Endodermal cell (in vitro differentiated cells): Measurements from ENCODE around the gene ASZ1. TPM values are rescaled to one million over a fixed set of nuclear protein-coding genes. Genes with fewer than 3 reads are reported as not detected.

Experiments
- DNase-seq: peaks from one replicate; pipeline ENCODE4 v3.0.0-alpha.2; 2017
- H3K27ac ChIP-seq: 2 replicates; pipeline ENCODE4 v1.5.1; 2013; ENCODE audit warnings: mild to moderate bottlenecking, low read depth, low read length, moderate library complexity
- H3K27me3 ChIP-seq: 2 replicates; pipeline ENCODE4 v1.6.1; 2013; ENCODE audit warnings: mild to moderate bottlenecking, low read length, moderate library complexity; ENCODE audit not compliant: insufficient read depth, control insufficient read depth, poor library complexity, severe bottlenecking
- H3K36me3 ChIP-seq: 2 replicates; pipeline ENCODE4 v1.7.0; 2013; ENCODE audit warnings: mild to moderate bottlenecking, low read length, moderate library complexity; ENCODE audit not compliant: control insufficient read depth, insufficient read depth
- H3K4me1 ChIP-seq: one replicate; pipeline ENCODE4 v1.7.0; 2013; ENCODE audit warnings: low read length; ENCODE audit not compliant: control insufficient read depth, insufficient read depth
- H3K4me3 ChIP-seq: 2 replicates; pipeline ENCODE4 v1.5.1; 2013; ENCODE audit warnings: mild to moderate bottlenecking, low read length, moderate library complexity
- H3K9ac ChIP-seq: 2 replicates; pipeline ENCODE4 v1.6.1; 2013; ENCODE audit warnings: mild to moderate bottlenecking, low read length, moderate library complexity; ENCODE audit not compliant: poor library complexity, severe bottlenecking; ENCODE audit errors: extremely low read depth
- H3K9me3 ChIP-seq: 2 replicates; pipeline ENCODE4 v1.6.1; 2013; ENCODE audit warnings: mild to moderate bottlenecking, low read length, moderate library complexity; ENCODE audit not compliant: control insufficient read depth
- H3K27ac Mint-ChIP-seq: 2 replicates; pipeline ENCODE4 v1.8.0; 2020; ENCODE audit warnings: mixed read lengths
- H3K27me3 Mint-ChIP-seq: 2 replicates; pipeline ENCODE4 v1.8.0; 2021; ENCODE audit warnings: mild to moderate bottlenecking, mixed read lengths; ENCODE audit not compliant: insufficient read depth
- H3K36me3 Mint-ChIP-seq: 2 replicates; pipeline ENCODE4 v1.8.0; 2020; ENCODE audit warnings: low read depth, mixed read lengths
- H3K4me1 Mint-ChIP-seq: 2 replicates; pipeline ENCODE4 v1.8.0; 2020; ENCODE audit warnings: mixed read lengths
- H3K4me3 Mint-ChIP-seq: 2 replicates; pipeline ENCODE4 v1.8.0; 2020; ENCODE audit warnings: mild to moderate bottlenecking, moderate library complexity, mixed read lengths
- H3K9me3 Mint-ChIP-seq: 2 replicates; pipeline ENCODE4 v1.8.0; 2020; ENCODE audit warnings: mild to moderate bottlenecking, mixed read lengths
- CTCF ChIP-seq: fragments of 200-600 bp; sonication (generic); conservative IDR thresholded peaks from 2 replicates; pipeline ENCODE4 v1.5.0; 2021; ENCODE audit warnings: antibody characterized with exemption, mild to moderate bottlenecking
- WGBS, 2 experiments: methylation state at CpG; one replicate each; pipeline versions ENCODE4 v1.1.5 to v1.1.7; 2013; ENCODE audit warnings: missing lambda C conversion rate in 2 of 2, mixed read lengths in 1 of 2; ENCODE audit not compliant: insufficient coverage in 1 of 2, insufficient read length in 1 of 2; 5-methylcytosine and 5-hydroxymethylcytosine counted together
- total RNA-seq, 2 donors: library from RNA; stranded (reverse); fragmentation: NEBNext Ultra II Directional in 1 of 2; extraction: Animal tissue kit (Norgen Biotek cat#: 25700) in 1 of 2; gene quantifications; 2 replicates in 1 of 2; 3 replicates in 1 of 2; pipeline ENCODE4 v1.2.1, GENCODE V29; 2021

ASZ1 gene
- total RNA-seq, 2 donors from 2014 or later = not detected

- TF ChIP-seq CTCF = no peak
- DNase-seq = no peak
- Histone ChIP-seq H3K27me3 (no peaks in the 10 kb centered on the region), H3K36me3 (no peaks in the 10 kb centered on the region), H3K27ac (no peak overlapping the region), H3K4me1 (no peaks in the 10 kb centered on the region), H3K9me3 (no peaks in the 10 kb centered on the region), H3K9ac (no peak overlapping the region), H3K4me3 (no peak overlapping the region)
- Mint-ChIP-seq H3K27ac (no peak overlapping the region), H3K4me3 (no peak overlapping the region), H3K9me3 (no peaks in the 10 kb centered on the region), H3K36me3 (no peaks in the 10 kb centered on the region), H3K27me3 (no peaks in the 10 kb centered on the region), H3K4me1 (no peaks in the 10 kb centered on the region)
- WGBS, 2 experiments = 94 to 100% methylated on average over 1 of the region's 1 CpG
Observed at GRCh38 chr7:117445206-117445605, 17.9 kb upstream of the ASZ1 start.

- Histone ChIP-seq H3K9me3 (no peaks in the 10 kb centered on the region), H3K4me3 (no peak overlapping the region), H3K9ac (no peak overlapping the region), H3K36me3 (no peaks in the 10 kb centered on the region), H3K27me3 (no peaks in the 10 kb centered on the region), H3K27ac (no peak overlapping the region), H3K4me1 (no peaks in the 10 kb centered on the region)
- Mint-ChIP-seq H3K9me3 (no peaks in the 10 kb centered on the region), H3K36me3 (no peaks in the 10 kb centered on the region), H3K27ac (no peak overlapping the region), H3K27me3 (no peaks in the 10 kb centered on the region), H3K4me1 (no peaks in the 10 kb centered on the region), H3K4me3 (no peak overlapping the region)
- WGBS, 2 experiments = 89 to 93% methylated on average over 1 of the region's 1 CpG
- no peak for TF ChIP-seq CTCF
- no peak for DNase-seq
Observed at GRCh38 chr7:117444646-117445045, 17.4 kb upstream of the ASZ1 start.

- no peak for DNase-seq
- Histone ChIP-seq H3K4me3 (no peak overlapping the region), H3K27me3 (no peaks in the 10 kb centered on the region), H3K9me3 (no peaks in the 10 kb centered on the region), H3K9ac (no peak overlapping the region), H3K36me3 (no peaks in the 10 kb centered on the region), H3K27ac (no peak overlapping the region), H3K4me1 (no peaks in the 10 kb centered on the region)
- no peak overlapping the region for H3K27ac Mint-ChIP-seq
- H3K36me3 Mint-ChIP-seq = no peaks in the 10 kb centered on the region
- H3K9me3 Mint-ChIP-seq = no peaks in the 10 kb centered on the region
- no peak overlapping the region for H3K4me3 Mint-ChIP-seq
- H3K27me3 Mint-ChIP-seq = no peaks in the 10 kb centered on the region
- 88% methylated on average over 2 of the region's 2 CpGs; no CpG with 5 or more reads in 1 of the 2 experiments for WGBS, 2 experiments
- TF ChIP-seq CTCF = no peak
- no peaks in the 10 kb centered on the region for H3K4me1 Mint-ChIP-seq
Observed at GRCh38 chr7:117435475-117436043, 8.3 kb upstream of the ASZ1 start.
